Tibial nerve (tissue), 4 donors: Measurements from ENCODE around the gene WDR70. TPM values are rescaled to one million over a fixed set of nuclear protein-coding genes. Genes with fewer than 3 reads are reported as not detected.

Experiments used
- DNase-seq, 2 donors: peaks; one replicate each; pipeline ENCODE4 v3.0.0-alpha.2; 2019; ENCODE audit warnings: low spot score in 2 of 2
- H3K27ac ChIP-seq, 4 donors: fragments of 200-600 bp; sonication (generic) in 3 of 4; one replicate each; pipeline ENCODE4 v1.5.1; 2017 to 2019; ENCODE audit warnings: mild to moderate bottlenecking in 1 of 4
- H3K27me3 ChIP-seq, 2 donors: fragments of 200-600 bp; sonication (generic) in 1 of 2; one replicate each; pipeline versions ENCODE4 v1.5.1 to v1.6.0; 2017 to 2019
- H3K36me3 ChIP-seq, 3 donors: fragments of 200-600 bp; sonication (generic); one replicate each; pipeline ENCODE4 v1.5.1; 2018 to 2019
- H3K4me1 ChIP-seq, 4 donors: fragments of 200-600 bp; sonication (generic) in 3 of 4; one replicate each; pipeline ENCODE4 v1.5.1; 2017 to 2019
- H3K4me3 ChIP-seq, 4 donors: fragments of 200-600 bp; sonication (generic) in 3 of 4; one replicate each; pipeline ENCODE4 v1.5.1; 2017 to 2019; ENCODE audit warnings: mild to moderate bottlenecking in 1 of 4, moderate library complexity in 1 of 4
- H3K9me3 ChIP-seq, 4 donors: fragments of 200-600 bp; sonication (generic) in 3 of 4; one replicate each; pipeline ENCODE4 v1.5.1; 2017 to 2019
- CTCF ChIP-seq, 5 experiments: fragments of 200-600 bp in 3 of 5; fragments of 450-650 bp in 2 of 5; sonication (generic) in 3 of 5; IDR thresholded peaks; one replicate each; pipeline ENCODE4 v1.5.1; 2016 to 2019; ENCODE audit warnings: antibody characterized with exemption in 5 of 5, mild to moderate bottlenecking in 3 of 5, moderate library complexity in 2 of 5
- EP300 ChIP-seq, 2 donors: sonication (generic); formaldehyde crosslinking; IDR thresholded peaks; one replicate each; pipeline ENCODE4 v1.6.1; 2017; ENCODE audit warnings: antibody characterized with exemption in 2 of 2, mild to moderate bottlenecking in 1 of 2
- POLR2A ChIP-seq, 2 donors: fragments of 450-650 bp; IDR thresholded peaks; one replicate each; pipeline ENCODE4 v1.6.1; 2017; ENCODE audit warnings: antibody characterized with exemption in 2 of 2, mild to moderate bottlenecking in 2 of 2, moderate library complexity in 2 of 2
- WGBS, 2 donors: methylation state at CpG; one replicate each; pipeline ENCODE4 v1.1.5; 2018; 5-methylcytosine and 5-hydroxymethylcytosine counted together
- total RNA-seq, 4 donors: library from RNA; depleted of rRNA; stranded (reverse); fragments of >200 nt; gene quantifications; one replicate each; pipeline ENCODE4 v1.1.0, GENCODE V29; 2016

WDR70 gene
- total RNA-seq, 4 donors from 2014 or later = 35.1 to 68.6 (median 47.4) TPM

DNA sequence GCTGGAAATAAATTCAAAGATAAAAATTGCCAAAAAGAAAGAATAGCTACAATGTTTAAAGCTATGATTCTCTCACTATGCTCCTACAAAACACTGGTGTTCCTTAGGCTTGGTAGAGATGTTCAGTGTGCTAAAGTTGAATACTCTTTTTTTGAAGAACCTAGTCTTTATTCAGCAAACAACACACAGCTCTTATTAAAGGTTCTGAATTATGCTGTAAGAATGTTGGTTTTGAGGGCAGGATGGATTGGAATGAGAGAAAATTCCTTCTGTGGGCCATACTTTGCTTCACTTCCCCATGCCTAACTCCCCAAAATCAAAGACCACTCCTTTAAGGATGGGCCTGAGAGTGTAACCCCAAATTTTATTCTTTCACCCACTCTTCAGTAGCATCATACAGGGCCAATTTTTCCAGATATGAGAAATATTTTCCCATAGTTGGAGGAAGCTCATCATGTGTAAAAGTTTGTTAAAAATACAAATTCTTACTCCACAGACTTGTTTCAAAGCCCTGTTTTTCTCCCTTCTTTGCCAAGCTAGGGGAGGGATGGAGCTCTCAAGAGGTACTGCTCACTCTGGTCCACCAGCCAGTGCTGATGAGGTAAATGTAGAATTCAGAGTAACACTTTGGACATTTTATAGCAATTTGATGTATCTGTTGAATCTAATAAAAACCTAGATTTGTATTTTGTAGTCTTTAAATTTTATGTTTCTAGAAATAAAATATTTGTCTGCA, 361.4 kb downstream of the WDR70 start:
- no peaks in the 10 kb centered on the region for H3K27me3 ChIP-seq
- H3K4me3 ChIP-seq = no peak overlapping the region
- DNase-seq = no peak
- peaks cover 0 to 38% (median 13%) of the 10 kb centered on the region in 4 donors for H3K4me1 ChIP-seq
- H3K9me3 ChIP-seq = no peaks in the 10 kb centered on the region
- TF ChIP-seq EP300 (IDR thresholded peaks at IDR 0.05) = no peak
- TF ChIP-seq CTCF (IDR thresholded peaks at IDR 0.05) = no peak
- H3K27ac ChIP-seq = peak overlapping the region; percentile 5 to 75 (median 42)
- peaks cover 0 to 16% (median 0%) of the 10 kb centered on the region in 3 donors for H3K36me3 ChIP-seq

DNA sequence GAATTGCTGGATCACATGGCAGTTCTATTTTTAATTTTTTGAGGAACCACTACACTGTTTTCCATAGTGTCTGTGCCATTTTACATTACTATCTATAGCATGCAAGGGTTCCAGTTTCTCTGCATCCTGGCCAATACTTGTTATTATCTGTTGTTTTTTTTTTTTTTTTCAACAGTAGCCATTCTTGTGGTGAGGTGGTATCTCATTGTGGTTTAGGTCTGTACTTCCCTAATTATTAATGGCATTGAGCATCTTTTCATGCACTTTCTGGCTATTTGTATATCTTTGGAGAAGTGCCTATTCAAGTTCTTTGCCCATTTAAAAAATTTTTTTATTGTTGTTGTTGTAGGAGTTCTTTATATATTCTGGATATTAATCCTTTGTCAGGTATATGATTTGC, 363.0 kb downstream of the WDR70 start:
- Histone ChIP-seq H3K4me3 (no peak overlapping the region), H3K27me3 (no peaks in the 10 kb centered on the region), H3K27ac (no peak overlapping the region), H3K36me3 (peaks cover 0 to 16% (median 0%) of the 10 kb centered on the region in 3 donors), H3K4me1 (peaks cover 0 to 30% (median 13%) of the 10 kb centered on the region in 4 donors), H3K9me3 (no peaks in the 10 kb centered on the region)
- TF ChIP-seq POLR2A (IDR thresholded peaks at IDR 0.05) (no peak), CTCF (IDR thresholded peaks at IDR 0.05) (no peak), EP300 (IDR thresholded peaks at IDR 0.05) (no peak)
- no peak for DNase-seq

GRCh38 chr5:37751227-37751626, 372.1 kb downstream of the WDR70 start:
- Histone ChIP-seq H3K4me3 (no peak overlapping the region), H3K4me1 (no peaks in the 10 kb centered on the region), H3K27me3 (no peaks in the 10 kb centered on the region), H3K9me3 (peaks cover 0 to 11% (median 0%) of the 10 kb centered on the region in 4 donors), H3K36me3 (peaks cover 0 to 35% (median 0%) of the 10 kb centered on the region in 3 donors), H3K27ac (no peak overlapping the region)
- 76 to 79% methylated on average over 3 of the region's 3 CpGs for WGBS, 2 donors
- TF ChIP-seq CTCF (IDR thresholded peaks at IDR 0.05) (no peak), EP300 (IDR thresholded peaks at IDR 0.05) (no peak), POLR2A (IDR thresholded peaks at IDR 0.05) (no peak)
- DNase-seq = no peak

GRCh38 chr5:37754976-37755375, 375.9 kb downstream of the WDR70 start:
- H3K4me1 ChIP-seq = no peaks in the 10 kb centered on the region
- no peak for DNase-seq
- peaks cover 0 to 36% (median 0%) of the 10 kb centered on the region in 3 donors for H3K36me3 ChIP-seq
- no peaks in the 10 kb centered on the region for H3K27me3 ChIP-seq
- peaks cover 0 to 19% (median 0%) of the 10 kb centered on the region in 4 donors for H3K9me3 ChIP-seq
- TF ChIP-seq CTCF (IDR thresholded peaks at IDR 0.05) (no peak), EP300 (IDR thresholded peaks at IDR 0.05) (no peak), POLR2A (IDR thresholded peaks at IDR 0.05) (no peak)
- H3K27ac ChIP-seq = no peak overlapping the region
- no peak overlapping the region for H3K4me3 ChIP-seq
- 94 to 97% methylated on average over 4 of the region's 4 CpGs for WGBS, 2 donors

DNA sequence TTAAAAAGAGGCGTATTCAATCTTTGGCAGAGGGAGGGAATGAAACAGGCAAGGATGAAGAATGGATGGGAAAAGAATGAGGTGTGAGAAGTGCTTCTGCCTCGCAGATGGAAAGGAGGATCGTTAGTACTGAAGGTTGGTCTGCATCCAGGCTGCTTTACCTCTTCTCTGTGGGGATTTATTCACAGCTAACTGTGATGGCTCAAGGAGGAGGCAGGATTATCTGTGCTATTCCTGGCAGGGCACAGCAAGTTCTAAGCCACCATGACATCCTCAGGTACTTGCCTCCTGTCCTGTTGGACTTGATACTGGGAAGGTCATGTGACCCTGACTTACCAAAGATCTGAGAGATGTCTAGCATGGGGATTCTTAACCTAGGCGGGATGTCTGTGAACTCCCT, 376.5 kb downstream of the WDR70 start:
- peaks cover 0 to 36% (median 0%) of the 10 kb centered on the region in 3 donors for H3K36me3 ChIP-seq
- DNase-seq = no peak
- no peak overlapping the region for H3K4me3 ChIP-seq
- 87 to 91% methylated on average over 4 of the region's 4 CpGs for WGBS, 2 donors
- no peaks in the 10 kb centered on the region for H3K27me3 ChIP-seq
- TF ChIP-seq EP300 (IDR thresholded peaks at IDR 0.05) (no peak), POLR2A (IDR thresholded peaks at IDR 0.05) (no peak), CTCF (IDR thresholded peaks at IDR 0.05) (no peak)
- H3K4me1 ChIP-seq = no peaks in the 10 kb centered on the region
- H3K27ac ChIP-seq = no peak overlapping the region
- peaks cover 0 to 19% (median 0%) of the 10 kb centered on the region in 4 donors for H3K9me3 ChIP-seq
